ENCODE measurements around the gene NDST1.

NDST1 gene

DNA sequence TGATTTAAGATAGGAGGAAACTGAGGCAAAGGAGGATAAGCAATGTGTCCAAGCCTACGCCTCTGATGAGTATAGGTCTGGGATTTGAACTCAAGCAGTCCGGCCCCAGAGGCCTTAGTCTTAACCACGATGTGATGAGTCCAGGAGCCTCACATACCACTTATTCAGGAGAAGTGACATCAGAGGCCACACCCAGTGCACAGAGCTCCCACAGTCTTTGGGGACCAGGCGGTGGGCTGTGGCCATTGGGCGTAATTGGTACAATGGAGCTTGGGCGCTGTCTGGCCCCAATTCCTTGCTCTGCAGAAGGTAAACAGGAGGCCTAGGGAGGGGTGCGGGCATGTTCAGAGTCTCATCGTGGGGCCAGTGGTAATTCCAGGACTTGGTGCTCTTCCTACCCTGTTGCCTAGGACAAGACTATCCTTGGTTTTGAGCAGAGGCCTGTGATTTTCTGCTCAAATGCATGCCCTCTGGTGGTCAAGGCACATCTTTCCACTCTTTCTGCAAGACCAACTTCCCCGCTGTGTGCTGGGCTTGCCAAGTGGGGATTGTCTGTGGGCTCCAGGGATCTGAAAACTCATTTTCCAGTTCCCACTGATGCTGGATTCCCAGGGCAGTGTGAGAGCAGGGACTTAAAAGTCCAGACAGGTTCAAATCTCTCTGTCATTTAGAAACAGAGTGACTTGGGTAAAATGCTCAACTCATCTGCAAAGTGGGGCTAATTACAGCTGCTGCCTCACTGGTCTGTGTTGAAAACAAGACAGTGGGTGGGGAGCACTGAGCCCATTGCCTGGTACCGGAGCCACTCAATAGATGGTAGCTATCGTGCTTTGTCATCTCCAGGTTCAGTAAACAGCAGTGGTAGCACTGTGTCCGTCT lies 15.8 kb downstream of the NDST1 start:
- peak; percentile 80 for DNase-seq (ENCODE audit: low read depth)

DNA sequence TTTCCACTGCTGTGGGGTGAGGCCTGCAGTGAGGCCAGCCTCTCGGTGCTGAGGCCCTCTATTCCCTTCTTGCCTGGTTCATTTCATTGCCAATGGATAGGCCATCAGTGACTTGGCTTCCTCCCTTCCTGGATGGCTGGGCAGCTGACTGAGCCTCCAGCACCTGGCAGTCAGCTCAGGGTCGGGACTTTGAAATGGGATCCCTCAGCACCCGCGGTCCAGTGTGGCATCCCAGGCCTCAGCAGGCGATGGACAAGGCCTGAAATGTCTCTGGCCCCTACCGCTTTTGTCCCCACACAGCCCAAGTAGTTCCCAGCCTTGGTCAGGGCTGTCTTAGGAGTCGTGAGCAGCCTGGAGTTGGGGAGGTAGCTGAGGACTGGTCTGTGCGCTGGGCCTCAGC lies 17.2 kb downstream of the NDST1 start:
- DNase-seq (ENCODE audit: low read depth) = no peak

DNA sequence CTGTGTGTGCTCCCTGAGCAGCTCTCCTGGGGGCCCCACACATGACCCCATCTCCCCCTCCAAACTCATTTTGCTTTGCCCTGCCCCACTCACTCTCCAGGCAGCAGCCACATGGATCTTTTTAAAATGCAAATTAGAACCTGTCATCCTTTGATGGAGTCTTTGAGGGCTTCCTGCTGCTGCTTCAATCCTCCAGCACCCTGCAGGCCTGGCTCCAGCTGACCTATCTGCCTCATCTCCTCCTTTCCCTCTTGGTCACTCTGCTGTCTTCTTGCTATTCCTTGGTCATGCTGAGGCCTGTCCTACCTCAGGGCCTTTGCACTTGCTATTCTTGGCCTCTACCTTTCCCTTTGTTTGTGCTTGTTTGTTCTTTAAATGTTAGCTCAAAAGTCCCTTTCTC lies 17.9 kb downstream of the NDST1 start:
- no peak for DNase-seq (ENCODE audit: low read depth)

DNA sequence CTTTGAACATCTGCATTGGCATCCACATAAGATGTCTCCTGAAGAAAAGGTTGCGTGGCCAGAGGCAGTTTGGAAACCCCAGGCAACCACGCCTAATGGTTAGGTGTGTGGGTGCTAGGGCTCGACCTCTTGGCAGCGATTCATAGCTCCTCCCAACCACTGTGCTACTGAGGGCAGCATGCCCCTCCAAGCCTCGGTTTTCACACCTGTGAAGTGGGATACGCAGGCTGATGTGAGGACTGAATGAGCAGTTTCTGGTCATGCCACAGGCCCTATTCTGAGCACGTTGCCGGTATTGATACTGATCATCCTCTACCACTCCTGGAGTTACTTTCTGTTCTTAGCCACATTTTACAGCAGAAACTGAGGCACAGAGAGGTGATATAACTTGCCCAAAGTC lies 19.1 kb downstream of the NDST1 start:
- no peak for DNase-seq (ENCODE audit: low read depth)

DNA sequence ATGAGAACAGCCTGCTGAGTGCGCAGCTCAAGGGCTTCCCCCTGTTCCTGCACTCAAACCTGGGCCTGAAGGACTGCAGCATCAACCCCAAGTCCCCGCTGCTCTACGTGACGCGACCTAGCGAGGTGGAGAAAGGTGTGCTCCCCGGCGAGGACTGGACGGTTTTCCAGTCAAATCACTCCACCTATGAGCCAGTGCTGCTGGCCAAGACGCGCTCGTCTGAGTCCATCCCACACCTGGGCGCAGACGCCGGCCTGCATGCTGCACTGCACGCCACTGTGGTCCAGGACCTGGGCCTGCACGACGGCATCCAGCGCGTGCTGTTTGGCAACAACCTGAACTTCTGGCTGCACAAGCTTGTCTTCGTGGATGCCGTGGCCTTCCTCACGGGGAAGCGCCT lies 19.9 kb downstream of the NDST1 start:
- no peak for DNase-seq (ENCODE audit: low read depth)

DNA sequence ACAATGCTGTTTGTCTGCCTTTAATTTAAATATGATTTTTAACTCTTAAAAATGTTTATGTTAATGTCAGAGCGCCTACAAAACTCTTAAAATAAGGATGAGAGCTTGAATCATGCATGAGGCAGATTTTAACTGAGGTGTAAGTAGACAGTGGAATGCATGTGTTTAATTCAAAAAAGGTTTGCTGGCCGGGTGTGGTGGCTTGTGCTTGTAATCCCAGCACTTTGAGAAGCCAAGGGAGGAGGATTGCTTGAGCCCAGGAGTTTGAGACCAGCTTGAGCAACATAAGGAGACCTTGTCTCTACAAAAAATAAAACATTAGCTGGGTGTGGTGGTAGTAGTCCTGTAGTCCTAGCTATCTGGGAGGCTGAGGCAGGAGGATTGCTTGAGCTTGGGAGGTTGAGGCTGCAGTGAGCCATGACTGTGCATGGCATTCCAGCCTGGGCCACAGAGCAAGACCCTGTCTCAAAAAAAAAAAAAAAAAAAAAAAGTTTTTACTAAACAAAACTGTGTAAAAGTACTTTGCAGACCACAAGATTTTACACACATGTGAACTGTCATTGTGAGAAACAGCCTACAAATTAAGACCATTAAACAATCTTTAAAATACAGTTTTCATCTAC lies 21.1 kb downstream of the NDST1 start:
- DNase-seq (ENCODE audit: low read depth) = no peak

DNA sequence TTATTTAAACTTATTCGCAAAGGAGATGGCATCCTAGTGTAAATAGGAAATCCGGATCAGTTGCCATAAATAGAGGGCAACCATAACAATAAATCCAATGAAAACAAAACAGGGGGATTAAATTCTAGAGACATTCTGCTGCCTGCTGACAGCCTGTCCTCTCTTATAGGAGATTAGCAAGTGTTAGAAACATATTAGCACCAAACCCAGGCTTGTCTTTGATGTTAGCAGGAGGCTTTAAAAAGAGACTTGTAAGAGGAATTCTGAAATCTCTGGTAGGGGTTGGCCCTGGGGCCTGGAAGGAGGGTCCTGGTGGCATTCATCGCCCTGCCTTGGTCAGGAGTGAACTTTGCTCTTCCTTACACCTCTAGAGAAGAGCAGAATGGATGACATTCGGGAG lies 21.6 kb downstream of the NDST1 start:
- DNase-seq (ENCODE audit: low read depth) = no peak

DNA sequence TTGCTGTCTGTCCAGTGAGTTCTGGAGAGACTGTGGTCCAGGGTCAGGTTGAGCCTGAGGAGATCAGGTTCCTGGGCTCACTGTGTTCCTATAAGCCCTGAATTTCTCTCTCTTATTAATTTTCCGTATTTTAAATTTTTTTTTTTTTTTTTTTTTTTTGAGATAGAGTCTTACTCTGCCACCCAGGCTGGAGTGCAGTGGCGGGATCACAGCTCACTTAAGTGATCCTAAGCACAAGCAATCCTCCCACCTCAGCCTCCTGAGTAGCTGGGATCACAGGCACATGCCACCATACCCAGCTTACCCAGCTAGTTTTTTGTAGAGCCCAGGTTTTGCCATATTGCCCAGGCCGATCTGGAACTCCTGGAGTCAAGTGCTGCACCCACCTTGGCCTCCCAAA lies 22.5 kb downstream of the NDST1 start:
- DNase-seq (ENCODE audit: low read depth) = no peak

DNA sequence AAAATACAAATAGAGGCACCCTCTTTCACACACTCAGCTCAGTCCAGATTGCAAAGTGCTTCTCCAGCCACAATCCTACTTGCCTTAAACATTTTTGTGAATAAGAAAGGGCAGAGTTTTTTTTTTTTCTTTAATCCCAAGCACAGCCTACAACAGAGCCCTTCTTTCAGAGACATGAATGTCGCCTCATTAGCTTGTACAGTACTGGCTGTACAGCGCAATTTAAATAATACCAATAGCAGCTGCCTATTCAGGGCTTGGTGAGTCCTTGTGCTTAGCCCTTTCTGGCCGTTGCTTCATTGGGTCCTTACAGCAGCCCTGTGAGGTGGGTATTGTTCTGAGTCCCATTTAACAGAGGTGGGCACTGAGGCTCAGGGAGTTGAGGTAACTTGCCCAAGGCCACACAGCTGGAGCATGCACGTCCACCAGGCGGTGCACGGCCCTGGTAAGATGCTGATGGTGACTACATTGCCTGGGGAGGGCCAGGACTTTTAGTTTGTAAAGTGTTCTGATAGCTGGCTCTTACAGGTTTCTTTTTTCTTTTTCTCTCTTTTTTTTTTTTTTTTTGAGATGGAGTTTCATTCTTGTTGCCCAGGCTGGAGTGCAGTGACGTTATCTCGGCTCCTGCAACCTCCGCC lies 23.1 kb downstream of the NDST1 start:
- DNase-seq (ENCODE audit: low read depth) = no peak

DNA sequence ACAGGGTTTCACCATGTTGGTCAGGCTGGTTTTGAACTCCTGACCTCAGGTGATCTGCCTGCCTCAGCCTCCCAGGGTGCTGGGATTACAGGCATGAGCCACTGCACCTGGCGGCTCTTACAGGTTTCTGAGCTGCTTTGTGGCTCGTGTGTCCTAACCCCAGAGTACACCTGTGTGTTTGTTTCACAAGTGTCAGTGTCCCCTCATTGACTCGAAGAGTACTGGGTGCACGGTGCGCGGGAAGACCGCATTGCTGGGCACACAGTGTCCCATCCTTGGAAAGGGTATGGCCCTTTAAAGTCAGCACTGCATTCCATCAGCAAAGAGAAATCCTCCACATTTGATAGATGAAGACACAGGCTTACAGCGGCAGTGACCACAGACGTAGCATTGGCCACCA lies 23.8 kb downstream of the NDST1 start:
- no peak for DNase-seq (ENCODE audit: low read depth)

DNA sequence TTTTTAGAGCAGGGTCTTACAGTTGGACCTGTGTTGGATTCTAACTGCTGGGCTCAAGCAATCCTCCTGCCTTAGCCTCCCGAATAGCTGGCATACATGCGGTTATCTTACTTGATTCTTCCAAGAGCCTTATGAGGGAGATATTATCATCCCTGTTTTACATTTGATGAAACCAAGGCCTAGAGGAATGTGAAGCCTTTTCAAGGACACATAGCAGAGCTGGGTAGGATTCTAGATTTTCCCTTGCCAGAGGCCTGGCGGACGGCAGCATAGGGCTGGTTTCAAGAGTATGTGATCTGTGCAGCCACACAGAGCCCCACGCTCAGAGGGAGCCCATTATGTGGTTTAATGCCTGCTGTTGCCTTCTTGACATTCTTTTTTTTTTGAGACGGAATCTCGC lies 24.2 kb downstream of the NDST1 start:
- DNase-seq (ENCODE audit: low read depth) = no peak

DNA sequence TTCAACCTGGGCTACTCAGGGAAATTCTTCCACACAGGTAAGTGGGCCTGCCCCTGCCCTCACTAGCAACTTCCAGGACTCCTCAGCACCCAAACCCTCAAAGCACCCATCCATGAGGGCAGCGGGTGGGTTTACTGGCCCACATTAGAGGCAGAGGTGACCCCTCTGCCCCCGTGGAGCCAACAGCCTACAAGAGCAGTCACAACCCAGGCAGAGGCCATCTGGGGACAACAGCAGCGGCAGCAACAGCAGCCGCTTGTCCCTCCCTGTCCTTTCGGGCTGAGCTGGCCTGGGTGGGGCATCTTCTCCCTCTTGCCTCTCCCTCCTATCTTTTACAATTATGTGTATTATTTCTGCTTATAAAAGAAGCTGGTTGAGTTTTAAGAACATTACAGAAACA lies 25.1 kb downstream of the NDST1 start:
- no peak for DNase-seq (ENCODE audit: low read depth)

DNA sequence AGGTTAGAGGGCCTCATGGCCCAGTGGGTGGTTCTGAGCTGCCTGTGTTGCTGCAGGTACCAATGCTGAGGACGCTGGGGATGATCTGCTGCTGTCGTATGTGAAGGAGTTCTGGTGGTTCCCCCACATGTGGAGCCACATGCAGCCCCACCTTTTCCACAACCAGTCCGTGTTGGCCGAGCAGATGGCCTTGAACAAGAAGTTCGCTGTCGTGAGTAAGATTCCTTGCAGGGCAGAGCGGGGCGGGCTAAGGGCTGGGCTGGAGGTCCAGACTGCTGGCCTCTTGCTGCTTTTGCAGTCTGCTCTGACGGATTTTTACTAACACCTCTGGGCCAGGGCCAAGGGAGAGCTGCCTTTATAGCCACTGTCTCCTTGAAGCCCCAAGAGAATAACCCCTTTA lies 26.9 kb downstream of the NDST1 start:
- no peak for DNase-seq (ENCODE audit: low read depth)

DNA sequence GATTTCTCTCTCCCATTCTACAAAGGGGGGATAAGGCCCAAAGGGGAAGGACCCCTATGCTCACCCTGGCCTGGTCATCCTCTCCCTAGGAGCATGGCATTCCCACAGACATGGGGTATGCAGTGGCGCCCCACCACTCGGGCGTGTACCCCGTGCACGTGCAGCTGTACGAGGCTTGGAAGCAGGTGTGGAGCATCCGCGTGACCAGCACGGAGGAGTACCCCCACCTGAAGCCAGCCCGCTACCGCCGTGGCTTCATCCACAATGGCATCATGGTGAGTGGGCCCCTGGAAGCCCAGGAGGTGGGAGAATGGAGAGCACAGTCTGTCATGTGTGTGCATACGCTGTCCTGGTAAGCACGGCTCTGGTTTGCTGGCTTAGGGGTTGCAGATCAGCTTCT lies 27.7 kb downstream of the NDST1 start:
- DNase-seq (ENCODE audit: low read depth) = no peak

DNA sequence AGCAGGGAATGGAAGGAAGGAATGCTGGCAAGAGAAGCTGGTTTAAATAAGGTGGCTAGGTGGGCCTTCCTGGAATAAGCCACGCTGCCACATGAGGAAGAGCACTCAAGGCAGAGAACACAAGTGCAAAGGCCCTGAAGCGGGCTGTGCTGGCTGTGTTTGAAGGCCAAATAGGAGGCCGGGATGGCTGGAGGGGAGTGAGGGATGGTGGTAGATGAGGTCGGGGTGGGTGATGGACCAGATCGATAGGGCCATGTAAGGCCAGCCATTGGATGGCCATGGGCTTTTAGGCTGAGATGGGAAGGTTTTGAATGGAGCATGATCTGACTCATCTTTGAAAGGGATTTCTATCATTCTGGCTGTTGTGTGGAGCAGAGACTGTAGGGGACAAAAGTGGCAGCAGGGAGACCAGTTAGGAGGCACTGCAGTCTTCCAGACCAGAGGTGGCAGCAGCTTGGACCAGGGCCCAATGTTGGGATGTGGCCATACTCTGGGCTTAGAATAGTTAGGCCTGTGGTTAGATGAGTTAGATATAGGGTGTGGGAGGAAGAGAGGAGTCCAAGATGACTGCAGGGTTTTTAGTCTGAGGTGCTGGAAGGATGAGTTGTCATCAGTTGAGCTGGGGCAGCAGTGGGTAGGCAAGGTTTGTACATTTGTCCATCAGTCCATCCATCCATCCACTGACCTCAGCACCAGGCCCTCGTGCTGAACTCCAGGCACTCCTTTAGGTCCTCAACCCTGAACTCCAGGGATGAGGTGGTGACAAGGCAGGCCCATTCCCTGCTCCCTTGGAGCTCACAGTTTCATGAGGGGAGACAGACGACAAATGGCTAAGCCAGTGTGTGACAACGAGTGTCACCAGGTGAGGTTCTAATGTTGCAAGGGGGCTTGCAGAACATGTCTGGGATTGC lies 30.3 kb downstream of the NDST1 start:
- DNase-seq (ENCODE audit: low read depth) = peak; percentile 83

DNA sequence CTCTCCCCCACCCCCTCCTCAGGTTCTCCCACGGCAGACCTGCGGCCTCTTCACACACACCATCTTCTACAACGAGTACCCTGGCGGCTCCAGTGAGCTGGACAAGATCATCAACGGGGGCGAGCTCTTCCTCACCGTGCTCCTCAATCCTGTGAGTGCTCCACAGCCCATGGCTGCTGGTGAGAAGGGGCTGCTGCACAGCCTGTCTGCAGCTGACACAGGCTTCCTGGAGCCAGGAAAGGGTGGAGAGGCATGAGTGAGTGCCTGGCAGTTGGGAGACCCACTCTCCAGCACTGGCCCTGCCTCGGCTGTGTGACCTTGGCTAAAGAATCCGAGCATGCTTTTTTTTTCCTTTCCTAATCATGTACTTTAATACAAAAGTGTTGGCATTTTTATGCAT lies 31.3 kb downstream of the NDST1 start:
- DNase-seq (ENCODE audit: low read depth) = no peak

DNA sequence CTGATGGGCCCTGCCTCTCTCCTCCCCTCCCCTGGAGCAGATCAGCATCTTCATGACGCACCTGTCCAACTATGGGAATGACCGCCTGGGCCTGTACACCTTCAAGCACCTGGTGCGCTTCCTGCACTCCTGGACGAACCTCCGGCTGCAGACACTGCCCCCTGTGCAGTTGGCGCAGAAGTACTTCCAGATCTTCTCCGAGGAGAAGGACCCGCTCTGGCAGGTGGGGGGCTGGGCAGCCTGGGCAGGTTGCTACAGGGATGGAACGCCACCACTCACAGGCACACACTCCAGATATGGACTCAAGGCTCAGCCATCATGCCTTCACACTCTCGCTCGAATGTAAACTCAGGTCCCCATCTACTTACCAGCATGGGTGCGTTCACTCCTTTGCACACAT lies 32.1 kb downstream of the NDST1 start:
- no peak for DNase-seq (ENCODE audit: low read depth)

DNA sequence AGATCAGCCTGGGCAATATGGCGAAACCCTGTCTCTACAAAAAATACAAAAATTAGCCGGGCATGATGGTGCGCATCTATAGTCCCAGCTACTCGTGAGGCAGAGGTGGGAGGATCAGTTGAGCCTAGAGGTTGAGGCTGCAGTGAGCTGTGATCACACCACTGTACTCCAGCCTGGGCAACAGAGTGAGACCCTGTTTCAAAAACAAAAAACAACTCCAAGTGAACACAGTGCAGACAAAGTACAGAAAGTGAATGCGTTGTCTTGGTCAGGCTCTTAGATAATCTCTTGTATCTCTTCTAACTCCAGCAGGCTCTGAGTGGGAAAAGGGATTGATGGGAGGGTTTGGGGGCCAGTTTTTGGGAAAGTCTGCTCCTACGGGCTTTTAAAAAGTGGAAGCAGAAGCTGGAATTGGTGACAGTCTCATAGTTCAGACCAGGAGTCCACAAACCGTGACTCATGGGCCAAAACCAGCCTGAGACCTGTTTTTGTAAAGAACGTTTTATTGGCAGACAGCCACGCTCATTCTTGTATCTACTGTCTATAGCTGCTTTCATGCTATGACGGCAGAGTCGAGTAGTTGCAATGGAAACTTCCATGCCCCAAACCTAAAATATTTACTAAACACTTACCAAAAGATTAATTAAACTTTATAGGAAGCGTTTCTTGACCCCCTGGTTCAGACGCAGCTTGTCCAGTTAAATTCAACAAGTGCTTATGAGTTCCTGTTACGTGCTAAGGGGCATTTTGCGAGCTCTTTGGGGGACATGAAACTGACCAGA lies 32.9 kb downstream of the NDST1 start:
- peak; percentile 98 for DNase-seq (ENCODE audit: low read depth)

DNA sequence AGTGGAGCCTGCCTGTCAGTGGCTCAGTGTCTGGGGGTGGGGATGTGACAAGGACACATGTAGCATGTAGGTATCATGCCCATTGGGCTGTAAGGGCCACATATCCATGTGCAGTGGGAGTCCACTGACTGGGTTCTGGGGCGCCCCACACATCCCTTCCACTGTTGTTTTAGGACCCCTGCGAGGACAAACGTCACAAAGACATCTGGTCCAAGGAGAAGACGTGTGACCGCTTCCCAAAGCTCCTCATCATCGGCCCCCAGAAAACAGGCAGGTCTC lies 33.4 kb downstream of the NDST1 start:
- no peak for DNase-seq (ENCODE audit: low read depth)

DNA sequence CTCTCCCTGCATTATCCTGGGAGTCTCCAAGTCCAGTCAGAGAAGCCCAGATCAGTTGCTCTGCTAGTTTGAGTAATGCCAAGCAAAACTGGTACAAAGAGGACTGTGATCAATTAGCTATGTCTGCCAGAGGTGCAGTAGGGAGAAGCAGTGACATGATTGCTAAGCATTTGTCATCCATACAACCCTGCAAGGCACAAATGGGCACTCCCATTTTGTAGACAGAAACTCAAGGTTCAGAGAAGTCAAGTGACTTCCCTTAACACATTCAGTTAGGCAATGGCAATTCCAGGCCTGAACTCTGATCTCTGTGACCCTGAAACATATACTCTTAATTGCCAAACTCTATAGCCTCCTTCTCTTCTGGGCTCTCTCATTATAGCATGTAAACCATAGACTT lies 34.0 kb downstream of the NDST1 start:
- DNase-seq (ENCODE audit: low read depth) = peak; percentile 26

DNA sequence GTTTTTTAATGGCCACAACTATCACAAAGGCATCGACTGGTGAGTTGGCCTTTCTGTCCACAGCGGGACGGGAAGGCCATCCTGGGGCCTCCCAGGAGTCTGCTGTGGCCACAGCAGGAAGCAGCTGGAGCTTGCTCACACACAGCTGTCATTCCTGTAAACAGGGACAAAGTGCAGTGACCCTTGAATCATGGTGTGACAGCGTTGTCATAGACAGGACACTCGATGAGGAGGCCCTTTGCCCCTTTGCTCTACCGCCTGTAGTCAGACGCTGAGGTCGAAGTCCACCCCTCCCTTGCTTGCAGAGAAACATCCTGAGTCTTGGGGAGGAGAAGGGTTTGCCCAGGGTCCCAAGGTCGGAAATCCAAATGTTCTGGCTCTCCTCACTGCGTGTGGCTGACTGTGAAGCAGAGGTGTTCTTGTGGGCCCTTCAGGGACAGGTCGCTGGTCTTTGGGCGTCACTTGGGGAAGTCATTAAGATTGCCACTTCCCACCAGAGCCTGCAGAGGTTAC lies 35.1 kb downstream of the NDST1 start:
- no peak for DNase-seq (ENCODE audit: low read depth)

Data from EH (cell line).